ENCODE data around the gene FGD3.
"Not testable (repeated sequence)": the region's sequence is repeated elsewhere in the genome, so short reads cannot be mapped to it uniquely, and the experiment has no call there.

FGD3 gene

GRCh38 chr9:92978345-92978875 is 31.1 kb downstream of the FGD3 start:
- no peak for DNase-seq

- no peak for DNase-seq
These were observed 32.1 kb downstream of the FGD3 start for GRCh38 chr9:92979283-92980056.

DNA sequence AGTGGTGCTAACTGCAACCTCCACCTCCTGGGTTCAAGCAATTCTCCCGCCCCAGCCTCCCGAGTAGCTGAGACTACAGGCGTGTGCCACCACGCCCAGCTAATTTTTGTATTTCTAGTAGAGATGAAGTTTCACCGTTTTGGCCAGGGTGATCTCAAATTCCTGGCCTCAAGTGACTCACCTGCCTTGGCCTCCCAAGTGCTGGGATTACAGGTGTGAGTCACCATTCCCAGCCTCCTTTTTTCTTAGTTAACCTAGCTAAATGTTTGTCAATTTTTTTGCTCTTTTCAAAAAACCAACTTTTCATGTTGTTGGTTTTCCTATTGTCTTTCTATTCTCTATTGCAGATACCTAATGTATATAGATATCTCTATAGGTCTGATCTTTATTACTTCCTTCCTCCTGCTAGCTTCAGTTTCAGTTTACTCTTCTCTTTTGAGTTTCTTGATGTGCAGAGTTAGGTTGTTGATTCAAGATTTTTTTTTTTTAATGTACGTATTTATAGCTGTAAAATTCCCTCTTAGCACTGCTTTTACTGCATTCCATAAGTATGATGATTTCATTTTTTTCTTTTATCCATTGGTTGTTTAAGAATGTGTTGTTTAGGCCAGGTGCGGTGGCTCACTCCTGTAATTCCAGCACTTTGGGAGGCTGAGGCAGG is 32.9 kb downstream of the FGD3 start:
- no peak for DNase-seq

DNA sequence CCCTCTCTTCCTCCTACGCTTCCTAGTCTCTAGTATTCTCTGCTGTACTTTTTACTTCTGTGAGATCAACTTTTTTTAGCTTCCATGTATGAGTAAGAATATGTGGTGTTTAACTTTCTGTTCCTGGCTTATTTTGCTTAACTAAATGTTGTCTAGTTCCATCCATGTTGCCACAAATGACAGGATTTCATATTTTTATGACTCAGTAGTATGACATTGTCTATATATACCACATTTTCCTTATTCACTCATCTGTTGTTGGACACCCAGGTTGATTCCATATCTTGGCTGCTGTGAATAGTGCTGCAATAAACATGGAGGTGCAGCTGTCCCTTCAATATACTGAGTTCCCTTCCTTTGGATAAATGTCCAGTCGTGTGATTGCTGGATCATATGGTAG is 34.8 kb downstream of the FGD3 start:
- DNase-seq, result no peak

GRCh38 chr9:92983984-92984589 is 36.8 kb downstream of the FGD3 start:
- no peak for DNase-seq

DNA sequence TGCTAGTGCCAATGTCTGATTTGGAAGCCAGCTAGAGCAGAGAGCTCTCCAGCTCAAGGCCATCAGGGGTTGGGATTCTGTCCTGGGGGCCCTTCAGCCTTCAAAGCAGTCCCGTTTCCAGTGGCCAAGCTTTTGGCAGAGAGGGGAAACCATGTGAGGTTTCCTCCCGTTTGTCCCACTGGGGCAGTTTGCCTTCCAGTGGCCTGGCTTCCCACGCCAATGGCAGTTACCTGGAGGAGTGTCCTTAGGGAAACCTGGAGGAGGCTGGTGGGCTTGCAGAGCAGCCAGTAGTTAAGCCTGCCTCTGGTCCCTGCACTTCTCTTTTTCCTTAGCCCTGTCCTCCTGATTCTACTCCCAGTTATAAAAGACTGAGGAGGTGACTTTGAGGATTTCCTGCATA is 37.7 kb downstream of the FGD3 start:
- no peak for DNase-seq

- DNase-seq, result no peak
These were observed 39.1 kb downstream of the FGD3 start for GRCh38 chr9:92986176-92987119.

GRCh38 chr9:92988215-92988768 is 41.0 kb downstream of the FGD3 start:
- DNase-seq, result no peak

- DNase-seq, result no peak
These were observed 42.2 kb downstream of the FGD3 start for GRCh38 chr9:92989561-92989960.

- no peak for DNase-seq
These were observed 43.1 kb downstream of the FGD3 start for GRCh38 chr9:92990461-92990860.

DNA sequence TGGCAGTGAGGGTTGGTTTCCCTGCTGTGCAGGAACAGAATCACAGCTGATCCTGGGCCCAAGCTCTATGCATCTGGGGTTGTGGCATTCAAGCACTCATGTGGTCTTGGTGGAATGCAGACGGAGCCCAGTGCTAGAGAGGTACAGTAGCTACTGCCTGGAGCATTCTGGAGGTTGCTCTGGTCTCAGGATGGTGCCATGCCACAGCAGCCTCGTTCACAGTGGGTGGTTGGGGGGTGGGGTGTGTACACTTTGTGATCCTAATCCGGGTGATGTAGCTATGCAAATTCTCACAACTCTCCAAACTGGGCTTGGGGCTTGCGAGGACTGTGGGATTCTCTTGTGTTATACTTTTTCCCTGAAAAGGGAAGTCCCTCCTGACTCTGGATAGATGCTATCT is 45.2 kb downstream of the FGD3 start:
- DNase-seq, result no peak

- DNase-seq, result not testable (repeated sequence)
These were observed 51.5 kb downstream of the FGD3 start for GRCh38 chr9:92998871-92999270.

DNA sequence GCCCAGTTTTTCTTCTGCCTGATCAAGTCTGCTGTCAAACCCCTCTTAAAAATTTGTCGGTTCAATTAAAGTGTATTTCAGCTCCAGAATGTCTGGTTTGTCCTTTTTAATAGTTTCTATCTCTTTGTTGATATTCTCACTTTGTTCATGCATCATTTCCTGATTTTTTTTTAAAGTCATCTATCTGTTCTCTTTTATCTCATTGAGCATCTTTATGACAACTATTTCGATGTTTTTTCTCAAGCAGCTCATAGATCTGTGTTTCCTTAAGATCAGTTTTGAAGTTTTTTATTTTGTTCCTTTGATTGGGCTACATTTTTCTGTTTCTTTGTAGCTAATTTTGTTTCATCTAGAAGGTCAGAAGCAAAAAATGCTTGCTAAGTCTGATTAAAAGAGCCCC is 53.7 kb downstream of the FGD3 start:
- no peak for DNase-seq

GRCh38 chr9:93002700-93003099 is 55.4 kb downstream of the FGD3 start:
- DNase-seq, result no peak

DNA sequence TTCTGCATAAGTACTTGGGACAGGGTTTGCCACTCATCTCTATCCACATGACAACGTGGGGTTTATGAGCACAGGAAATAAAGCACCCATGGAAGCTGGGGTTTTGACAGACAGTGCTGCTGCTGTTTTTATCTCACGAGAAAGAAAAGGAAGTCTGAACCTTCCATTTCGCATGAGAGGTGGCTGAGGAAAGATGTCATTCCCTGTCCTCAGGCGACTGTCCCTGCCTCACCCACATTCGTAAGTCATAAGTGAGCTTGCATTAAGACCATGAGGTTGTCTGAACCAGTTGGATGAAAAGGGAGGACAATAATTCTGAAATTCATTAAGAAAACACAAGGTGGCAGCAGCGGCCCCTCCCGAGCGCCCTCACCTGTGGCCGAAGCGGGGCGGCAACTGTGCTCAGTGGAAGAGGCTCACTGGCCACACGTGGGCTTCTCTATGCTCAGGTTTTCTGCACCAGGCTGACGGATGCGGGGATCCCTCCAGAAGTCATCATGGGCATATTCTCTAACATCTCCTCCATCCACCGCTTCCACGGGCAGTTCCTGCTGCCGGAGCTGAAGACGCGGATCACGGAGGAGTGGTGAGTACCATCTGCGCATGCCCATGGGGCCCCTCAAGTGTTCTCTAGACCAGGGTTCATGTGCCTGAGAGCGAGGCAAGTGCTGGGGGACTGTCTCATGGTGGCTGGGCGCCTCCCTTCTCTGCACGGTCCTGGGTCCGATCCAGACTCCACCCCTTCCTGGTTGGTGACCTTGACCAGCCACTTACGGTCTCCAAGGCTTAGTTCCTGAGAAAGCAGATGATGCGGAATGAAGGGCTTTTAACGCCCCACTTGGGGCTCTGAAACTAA is 56.5 kb downstream of the FGD3 start:
- no peak for DNase-seq

DNA sequence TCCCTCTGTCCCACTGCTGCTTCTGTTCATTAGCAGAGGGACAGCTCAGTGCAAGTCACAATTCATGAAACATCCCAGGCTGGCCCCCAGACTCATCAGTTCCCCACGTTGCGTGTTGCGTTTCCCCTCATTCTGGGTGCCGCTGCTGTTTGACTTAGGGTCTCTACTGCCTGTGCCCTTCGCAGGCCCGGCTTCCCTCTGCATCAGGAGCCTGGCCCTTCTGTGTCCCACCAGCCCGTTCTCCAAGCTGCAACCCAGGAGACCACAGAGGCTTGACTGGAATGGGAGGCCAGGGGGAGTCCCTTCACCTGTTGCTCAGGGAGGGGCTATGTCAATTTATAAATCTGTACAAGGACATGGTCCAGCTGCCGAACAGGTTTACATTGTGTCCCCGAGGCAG is 57.2 kb downstream of the FGD3 start:
- no peak for DNase-seq

GRCh38 chr9:93005876-93006275 is 58.6 kb downstream of the FGD3 start:
- DNase-seq, result no peak

GRCh38 chr9:93007529-93008058 is 60.3 kb downstream of the FGD3 start:
- DNase-seq, result no peak

- DNase-seq, result no peak
These were observed 61.1 kb downstream of the FGD3 start for GRCh38 chr9:93008457-93008856.

DNA sequence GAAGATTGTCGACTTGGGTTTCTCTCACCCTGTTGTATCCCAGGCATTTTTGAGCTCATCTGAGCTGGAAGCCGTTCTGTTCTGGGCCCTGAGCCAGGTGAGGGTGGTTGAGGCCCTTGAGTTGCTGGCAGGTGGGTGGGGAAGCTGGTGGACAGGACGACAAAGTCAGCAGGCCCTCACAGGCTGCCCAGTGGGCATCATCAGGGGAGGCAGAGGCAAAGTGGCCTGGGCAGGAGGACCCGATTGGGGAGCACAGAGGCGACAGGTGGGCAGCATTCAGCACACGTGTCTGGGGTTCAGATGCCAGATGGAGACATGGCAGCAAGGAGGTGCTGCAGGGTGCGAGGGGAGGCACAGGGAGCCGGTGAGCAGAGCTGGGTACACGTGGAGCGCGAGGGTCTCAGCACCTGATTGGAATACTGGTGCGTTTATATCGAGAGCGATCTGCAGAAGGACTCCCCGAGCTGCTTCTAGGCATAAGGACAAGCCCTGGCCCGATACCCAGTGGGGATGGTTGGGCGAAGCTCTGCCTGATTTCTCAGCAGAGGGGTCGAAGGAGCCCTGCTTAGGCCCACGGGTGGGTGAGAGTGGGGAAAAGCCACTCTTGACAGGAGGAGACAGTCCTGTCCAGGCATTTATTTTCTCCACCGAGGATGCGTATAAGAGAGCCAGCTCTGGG is 62.2 kb downstream of the FGD3 start:
- no peak for DNase-seq

- no peak for DNase-seq
These were observed 62.7 kb downstream of the FGD3 start for GRCh38 chr9:93010056-93010455.
